Activated CD4-positive, alpha-beta T cell treated with anti-CD3 and anti-CD28 coated beads, Interleukin-2, amount 10 ng/mL, durations not matched to agents 7 days and 5 days (primary cell): ENCODE measurements around the gene SMIM22. TPM values are rescaled to one million over a fixed set of nuclear protein-coding genes. Genes with fewer than 3 reads are reported as not detected.

Experiments
- CTCF ChIA-PET: fragments of 350-600 bp; sonication (Branson Sonifier 250); formaldehyde crosslinking; loops from one replicate; lab custom pipeline; 2021; ENCODE audit warnings: antibody characterized with exemption; lab: Charles Lee
- POLR2A ChIA-PET: fragments of 350-600 bp; sonication (Branson Sonifier 250); formaldehyde crosslinking; loops from one replicate; lab custom pipeline; 2021; ENCODE audit warnings: antibody characterized with exemption; lab: Charles Lee
- DNase-seq: peaks from one replicate; pipeline ENCODE4 v3.0.0-alpha.2; 2020
- H3K27ac Mint-ChIP-seq: one replicate; pipeline ENCODE4 v1.8.0; 2021; ENCODE audit warnings: mild to moderate bottlenecking, moderate library complexity, mixed read lengths
- H3K27me3 Mint-ChIP-seq: one replicate; pipeline ENCODE4 v1.8.0; 2021; ENCODE audit warnings: mixed read lengths
- H3K36me3 Mint-ChIP-seq: one replicate; pipeline ENCODE4 v1.8.0; 2021; ENCODE audit warnings: low read depth, mixed read lengths
- H3K4me1 Mint-ChIP-seq: one replicate; pipeline ENCODE4 v1.8.0; 2021; ENCODE audit warnings: mixed read lengths
- H3K4me3 Mint-ChIP-seq: one replicate; pipeline ENCODE4 v1.8.0; 2021; ENCODE audit warnings: mild to moderate bottlenecking, moderate library complexity, mixed read lengths
- H3K9me3 Mint-ChIP-seq: one replicate; pipeline ENCODE4 v1.8.0; 2021; ENCODE audit warnings: mixed read lengths
- total RNA-seq, 2 experiments: library from RNA; stranded (reverse); gene quantifications; one replicate each; pipeline ENCODE4 v1.2.3, GENCODE V29; 2021

SMIM22 gene
- total RNA-seq, 2 experiments from 2014 or later, result not detected

DNA sequence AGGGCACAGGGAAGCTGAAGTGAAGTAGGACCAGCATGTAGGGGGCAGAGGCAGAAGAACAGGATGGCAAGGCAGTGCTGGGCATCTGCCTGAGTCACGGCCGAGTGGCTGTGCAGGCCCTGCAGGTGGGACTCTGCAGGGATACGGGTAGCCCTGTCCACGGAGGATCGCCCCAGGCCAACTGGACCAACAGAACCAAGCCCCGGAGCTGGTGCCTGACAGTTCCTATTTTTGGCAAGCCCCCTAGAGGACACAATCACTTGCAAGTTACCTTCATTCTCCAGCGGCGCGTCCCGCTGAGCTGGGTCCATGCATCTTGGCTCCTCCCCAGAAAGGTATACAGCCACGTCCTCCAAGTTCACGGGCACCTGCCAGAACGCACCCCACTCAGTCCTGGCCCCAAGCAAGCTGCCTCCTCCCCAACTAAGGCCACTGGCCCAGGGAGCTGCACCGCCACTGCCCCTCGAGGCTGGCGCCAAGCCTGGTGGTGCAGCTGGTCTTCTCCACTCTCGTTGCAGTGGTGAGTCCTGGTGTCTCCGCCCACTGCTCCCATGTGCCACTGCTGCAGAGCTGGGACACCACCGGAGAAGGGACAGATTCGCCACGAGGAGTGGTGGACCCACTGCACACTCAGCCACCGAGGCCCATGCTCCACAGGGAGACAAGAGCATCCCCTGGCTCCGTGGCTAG is 34.8 kb upstream of the SMIM22 start:
- CTCF ChIA-PET, result interaction anchor here (0.6 to 1.6 kb wide), 2 partner anchors 21 to 26 kb away, joined by 3 to 5 read pairs; partner anchors contain the start of genes ANKS3 and DNAAF8
- Mint-ChIP-seq H3K9me3 (peaks cover 3% of the 10 kb centered on the region), H3K4me1 (peaks cover 9% of the 10 kb centered on the region), H3K27ac (no peak overlapping the region), H3K27me3 (no peaks in the 10 kb centered on the region), H3K4me3 (no peak overlapping the region), H3K36me3 (peaks cover 35% of the 10 kb centered on the region)
- DNase-seq, result no peak
- POLR2A ChIA-PET, result no interaction called here

DNA sequence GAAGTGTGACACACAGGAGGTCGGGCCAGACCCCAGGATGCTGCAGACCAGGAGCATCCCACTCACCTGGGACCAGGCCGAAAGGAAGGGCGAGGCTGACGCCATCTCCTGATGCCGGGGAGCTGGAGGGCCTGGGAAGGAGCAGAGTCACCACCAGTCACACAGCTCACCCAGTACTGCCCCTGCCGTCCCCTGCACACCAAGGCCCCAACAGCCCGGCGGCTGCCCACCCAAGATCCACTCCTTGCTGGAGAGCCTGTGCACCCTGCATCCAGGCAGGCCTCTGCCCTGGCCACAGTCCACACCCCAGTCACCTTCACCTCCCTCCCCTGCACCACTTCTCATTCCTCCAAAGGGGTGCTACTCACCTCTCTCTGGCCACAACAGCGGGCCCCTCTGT is 33.0 kb upstream of the SMIM22 start:
- Mint-ChIP-seq H3K27ac (no peak overlapping the region), H3K4me3 (no peak overlapping the region), H3K4me1 (peaks cover 21% of the 10 kb centered on the region), H3K27me3 (no peaks in the 10 kb centered on the region), H3K9me3 (no peaks in the 10 kb centered on the region), H3K36me3 (peaks cover 32% of the 10 kb centered on the region)
- POLR2A ChIA-PET, result no interaction called here
- CTCF ChIA-PET, result interaction anchor here (0.6 to 1.4 kb wide), 2 partner anchors 8 to 28 kb away, joined by 3 read pairs; partner anchors contain the start of gene DNAAF8
- no peak for DNase-seq

DNA sequence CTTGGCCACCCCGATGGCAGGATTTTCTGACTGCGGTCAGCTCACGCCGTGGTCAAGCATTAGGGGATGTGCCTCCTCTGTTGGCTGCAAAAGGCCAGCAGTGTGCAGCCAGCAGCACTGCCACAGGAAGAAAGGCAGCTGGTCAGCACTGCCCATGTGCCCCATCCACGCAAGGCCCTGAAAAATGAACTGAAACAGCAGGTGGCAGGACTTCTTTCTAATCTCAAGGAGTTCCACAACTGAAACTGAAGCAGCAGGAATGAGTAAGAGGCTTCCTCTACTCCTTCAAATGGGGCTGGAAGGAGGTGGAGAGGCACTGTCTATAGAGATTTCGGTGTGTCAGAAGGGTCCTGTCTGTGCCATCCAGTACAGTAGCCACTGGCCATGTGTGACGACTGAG is 31.4 kb upstream of the SMIM22 start:
- Mint-ChIP-seq H3K4me1 (peaks cover 34% of the 10 kb centered on the region), H3K36me3 (peaks cover 26% of the 10 kb centered on the region), H3K27me3 (no peaks in the 10 kb centered on the region), H3K27ac (no peak overlapping the region), H3K9me3 (no peaks in the 10 kb centered on the region), H3K4me3 (no peak overlapping the region)
- ChIA-PET CTCF (interaction anchor here (0.6 to 1.1 kb wide), 3 partner anchors 18 to 120 kb away, joined by 3 to 4 read pairs (median 3); no protein-coding TSS in a partner anchor), POLR2A (interaction anchor here (0.6 kb wide), 1 partner anchor 113 kb away, joined by 3 read pairs; no protein-coding TSS in a partner anchor)
- DNase-seq, result no peak

DNA sequence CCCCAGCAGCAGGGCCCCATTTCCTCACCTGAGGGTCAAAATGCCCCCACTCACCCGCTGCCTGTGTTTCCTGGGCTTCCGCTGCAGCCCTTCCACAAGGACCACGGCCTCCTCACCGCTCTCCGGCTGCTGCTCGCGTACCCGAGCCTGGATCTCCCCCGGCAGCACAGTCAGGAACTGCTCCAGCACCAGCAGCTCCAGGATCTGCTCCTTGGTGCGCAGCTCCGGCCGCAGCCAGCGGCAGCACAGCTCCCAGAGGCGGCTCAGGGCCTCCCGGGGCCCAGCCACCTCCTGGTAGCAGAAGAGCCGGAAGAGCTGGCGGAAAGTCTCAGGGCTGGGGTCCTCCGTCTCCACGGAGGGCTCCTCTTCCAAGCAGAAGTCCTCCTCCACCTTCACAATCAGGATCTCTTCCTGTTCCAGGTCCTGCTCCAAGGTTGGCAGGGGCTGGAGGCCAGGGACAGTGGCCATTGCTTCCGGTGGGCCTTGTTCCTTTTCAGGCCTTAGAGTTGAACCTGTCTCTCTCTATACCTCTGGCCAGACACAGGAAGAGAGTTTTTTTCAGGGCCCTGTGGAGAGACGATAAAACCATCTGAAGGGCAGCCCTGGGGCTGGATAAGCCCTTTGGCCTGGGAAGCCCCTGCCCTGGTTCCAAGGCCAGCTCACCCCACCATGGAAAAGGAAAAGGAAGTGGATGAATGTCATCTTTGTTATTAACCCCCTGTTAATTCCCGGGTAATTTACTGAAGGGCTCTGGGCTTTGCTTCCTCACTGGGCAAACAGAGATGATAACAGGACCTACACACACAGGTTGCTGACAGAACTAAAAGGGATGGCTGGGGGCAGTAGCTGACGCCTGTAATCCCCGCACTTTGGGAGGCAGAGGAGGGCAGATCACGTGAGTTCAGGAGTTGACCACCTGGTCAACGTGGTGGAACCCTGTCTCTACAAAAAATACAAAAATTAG is 29.4 kb upstream of the SMIM22 start:
- Mint-ChIP-seq H3K9me3 (no peaks in the 10 kb centered on the region), H3K27me3 (no peaks in the 10 kb centered on the region), H3K27ac (peak overlapping the region; percentile 91), H3K36me3 (peaks cover 13% of the 10 kb centered on the region), H3K4me3 (peak overlapping the region; percentile 90), H3K4me1 (peaks cover 35% of the 10 kb centered on the region)
- ChIA-PET CTCF (interaction anchor here (0.7 kb wide), 1 partner anchor 126 kb away, joined by 3 read pairs; no protein-coding TSS in a partner anchor), POLR2A (no interaction called here)
- DNase-seq, result no peak

DNA sequence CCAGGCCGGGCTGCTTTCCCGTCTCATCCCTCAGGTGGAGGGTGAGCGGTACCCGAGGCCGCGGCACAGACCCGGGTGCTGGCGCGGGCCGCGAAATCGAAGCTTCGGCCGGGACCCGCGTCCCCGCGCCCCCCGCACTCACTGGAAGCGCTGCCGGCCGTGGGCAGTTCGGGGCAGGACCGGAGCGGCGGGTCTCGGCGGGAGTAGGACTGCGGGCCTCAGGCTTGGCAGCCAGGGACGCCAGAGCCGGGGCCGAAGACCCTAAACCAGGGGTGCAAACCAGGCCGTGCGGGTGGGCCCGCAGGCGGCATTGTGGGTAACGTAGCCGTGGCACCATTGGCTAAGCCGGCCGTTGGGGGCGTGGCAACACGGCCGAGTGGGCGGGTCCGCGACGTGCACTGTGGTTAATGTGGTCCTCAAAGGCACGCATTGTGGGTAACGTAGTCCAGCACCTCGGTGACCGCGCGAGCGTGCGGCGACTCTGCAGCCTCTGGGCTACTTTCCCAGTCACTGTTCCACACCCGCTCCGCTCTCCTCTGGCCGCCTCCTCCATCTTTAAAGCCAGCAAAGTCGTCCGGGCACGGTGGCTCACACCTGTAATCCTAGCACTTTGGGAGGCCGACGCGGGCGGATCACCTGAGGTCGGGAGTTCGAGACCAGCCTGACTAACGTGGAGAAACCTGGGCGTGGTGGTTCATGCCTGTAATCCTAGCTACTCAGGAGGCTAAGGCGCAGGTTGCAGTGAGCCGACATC is 28.1 kb upstream of the SMIM22 start, which contains the start of gene ZNF500:
Gene ZNF500 (minus strand): TSS at position 288 of the 754 bp plus-strand sequence. CDS start 1,184 bp downstream, outside the sequence.
- H3K27me3 Mint-ChIP-seq, result no peaks in the 10 kb centered on the region
- H3K36me3 Mint-ChIP-seq, result peaks cover 11% of the 10 kb centered on the region
- DNase-seq, result peak; percentile 96
- no peaks in the 10 kb centered on the region for H3K9me3 Mint-ChIP-seq
- ChIA-PET POLR2A (no interaction called here), CTCF (no interaction called here)
- peak within 1 kb of the TSS; percentile 92 for H3K27ac Mint-ChIP-seq
- H3K4me3 Mint-ChIP-seq, result peak within 1 kb of the TSS; percentile 90
- H3K4me1 Mint-ChIP-seq, result peaks cover 35% of the 10 kb centered on the region

DNA sequence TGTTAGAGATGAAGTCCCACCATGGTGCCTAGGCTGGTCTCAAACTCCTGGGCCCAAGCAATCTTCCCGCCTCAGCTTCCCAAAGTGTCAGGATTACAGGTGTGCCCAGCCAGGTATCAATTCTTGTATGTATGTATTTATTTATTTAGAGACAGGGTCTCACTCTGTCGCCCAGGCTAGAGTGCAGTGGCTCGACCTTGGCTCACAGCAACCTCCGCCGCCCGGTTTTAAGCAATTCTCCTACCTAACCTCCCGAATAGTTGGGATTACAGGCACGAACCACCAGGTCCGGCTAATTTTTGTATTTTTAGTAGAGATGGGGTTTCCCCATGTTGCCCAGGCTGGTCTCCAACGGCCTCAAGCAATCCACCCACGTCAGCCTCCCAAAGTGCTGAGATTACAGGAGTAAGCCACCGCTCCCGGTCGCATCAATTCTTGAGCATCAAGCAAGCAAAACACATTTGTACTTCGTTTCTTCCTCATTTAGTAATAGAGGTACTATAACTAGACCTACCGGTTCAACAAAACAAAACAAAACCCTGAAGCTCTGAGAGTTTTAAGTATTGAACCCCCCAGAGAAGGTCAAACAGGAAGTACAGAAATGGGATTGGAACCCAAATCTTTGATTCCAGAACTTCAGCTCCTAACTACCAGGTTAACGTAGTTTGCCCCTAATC is 27.2 kb upstream of the SMIM22 start:
- ChIA-PET POLR2A (interaction anchor here (1.1 kb wide), 1 partner anchor 33 kb away, joined by 3 read pairs; the partner anchor contains the start of gene DNAAF8), CTCF (interaction anchor here (1.2 to 2.2 kb wide), 2 partner anchors 31 to 144 kb away, joined by 3 to 5 read pairs; partner anchors contain the start of gene MGRN1)
- Mint-ChIP-seq H3K4me3 (peak overlapping the region; percentile 90), H3K9me3 (no peaks in the 10 kb centered on the region), H3K36me3 (peaks cover 9% of the 10 kb centered on the region), H3K27ac (peak overlapping the region; percentile 88), H3K4me1 (peaks cover 35% of the 10 kb centered on the region), H3K27me3 (no peaks in the 10 kb centered on the region)
- no peak for DNase-seq

DNA sequence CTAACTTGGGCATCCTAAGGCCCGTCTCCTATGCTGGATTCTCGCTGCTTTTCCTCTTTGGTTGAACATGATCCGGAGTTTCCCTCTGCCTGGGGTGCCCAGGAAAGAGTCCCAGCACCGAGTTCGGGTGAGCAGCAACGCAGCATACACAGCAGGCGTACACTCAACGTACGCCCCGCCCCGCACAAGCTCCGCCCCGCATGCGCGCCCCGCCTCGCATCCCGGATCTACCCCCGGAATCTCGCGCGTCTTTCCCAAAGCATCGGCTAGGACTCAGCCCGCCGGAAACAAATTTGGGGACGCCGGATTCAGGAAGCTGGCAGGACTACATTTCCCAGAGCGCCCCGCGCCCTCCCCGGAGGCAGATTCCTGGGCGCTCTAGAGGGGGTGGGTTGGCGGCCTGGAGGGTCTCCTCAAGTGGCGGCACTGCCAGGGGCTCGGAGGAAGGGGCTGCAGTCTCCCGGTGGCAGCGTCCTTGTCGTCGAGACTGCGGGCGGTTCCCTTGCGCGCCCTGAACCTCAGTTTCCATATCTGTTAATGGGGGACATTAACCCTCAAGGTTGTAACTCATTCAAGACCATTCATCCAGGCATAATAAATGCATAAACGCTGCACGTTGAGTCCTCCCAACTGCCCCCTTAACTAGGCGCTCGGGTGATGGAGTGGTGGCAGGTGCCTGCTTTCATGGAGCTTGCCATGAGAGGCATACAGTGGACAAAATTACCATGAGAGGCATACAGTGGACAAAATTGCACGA is 26.4 kb upstream of the SMIM22 start:
- Mint-ChIP-seq H3K27me3 (no peaks in the 10 kb centered on the region), H3K4me3 (peak overlapping the region; percentile 90), H3K9me3 (no peaks in the 10 kb centered on the region), H3K27ac (peak overlapping the region; percentile 88), H3K36me3 (peaks cover 7% of the 10 kb centered on the region), H3K4me1 (peaks cover 34% of the 10 kb centered on the region)
- CTCF ChIA-PET, result interaction anchor here (1.2 to 2.2 kb wide), 2 partner anchors 32 to 145 kb away, joined by 3 to 5 read pairs; partner anchors contain the start of gene MGRN1
- POLR2A ChIA-PET, result interaction anchor here (1.1 kb wide), 1 partner anchor 34 kb away, joined by 3 read pairs; the partner anchor contains the start of gene DNAAF8
- DNase-seq, result peak; percentile 87

DNA sequence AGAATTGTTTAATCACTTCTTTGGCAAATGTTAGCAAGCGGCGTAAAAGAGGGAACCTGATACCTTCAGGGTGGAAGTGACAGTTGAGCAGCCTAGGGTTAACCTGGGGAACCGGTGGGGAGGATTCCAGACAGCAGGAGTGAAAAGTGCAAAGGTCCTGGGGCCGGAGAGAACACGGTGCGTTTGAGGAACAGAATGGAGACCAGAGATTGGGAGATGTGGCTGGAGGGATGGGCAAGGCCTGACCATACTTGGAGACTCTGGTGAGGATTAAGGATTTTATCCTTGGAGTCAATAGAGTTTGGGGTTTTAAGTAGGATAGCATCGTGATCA is 25.9 kb upstream of the SMIM22 start:
- peaks cover 7% of the 10 kb centered on the region for H3K36me3 Mint-ChIP-seq
- no peaks in the 10 kb centered on the region for H3K9me3 Mint-ChIP-seq
- peak overlapping the region; percentile 19 for H3K4me3 Mint-ChIP-seq
- no peaks in the 10 kb centered on the region for H3K27me3 Mint-ChIP-seq
- H3K27ac Mint-ChIP-seq, result peak overlapping the region; percentile 7
- ChIA-PET CTCF (interaction anchor here (2.2 kb wide), 1 partner anchor 145 kb away, joined by 5 read pairs; the partner anchor contains the start of gene MGRN1), POLR2A (interaction anchor here (1.1 kb wide), 1 partner anchor 34 kb away, joined by 3 read pairs; the partner anchor contains the start of gene DNAAF8)
- no peak for DNase-seq
- H3K4me1 Mint-ChIP-seq, result peaks cover 31% of the 10 kb centered on the region

DNA sequence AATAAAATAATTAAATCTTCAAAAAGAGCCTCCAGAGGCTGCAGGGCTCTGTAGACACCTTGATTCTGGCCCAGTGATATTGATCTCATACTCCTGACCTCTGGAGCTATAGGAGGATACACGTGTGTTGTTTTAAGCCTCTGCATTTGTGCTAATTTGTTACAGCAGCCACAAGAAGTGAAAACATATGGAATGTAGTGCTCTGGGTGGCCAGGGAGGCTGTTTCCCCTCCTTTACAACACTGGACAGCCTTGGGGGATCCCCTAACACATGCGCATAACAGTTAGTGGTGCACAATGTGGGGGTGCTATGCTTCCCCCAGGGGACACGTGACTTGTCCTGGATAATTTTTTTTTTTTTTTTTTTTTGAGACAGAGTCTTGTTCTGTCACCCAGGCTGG is 23.5 kb upstream of the SMIM22 start:
- no peaks in the 10 kb centered on the region for H3K36me3 Mint-ChIP-seq
- H3K27me3 Mint-ChIP-seq, result no peaks in the 10 kb centered on the region
- H3K4me1 Mint-ChIP-seq, result peaks cover 15% of the 10 kb centered on the region
- ChIA-PET POLR2A (no interaction called here), CTCF (no interaction called here)
- no peak overlapping the region for H3K27ac Mint-ChIP-seq
- H3K4me3 Mint-ChIP-seq, result no peak overlapping the region
- H3K9me3 Mint-ChIP-seq, result no peaks in the 10 kb centered on the region
- DNase-seq, result no peak

DNA sequence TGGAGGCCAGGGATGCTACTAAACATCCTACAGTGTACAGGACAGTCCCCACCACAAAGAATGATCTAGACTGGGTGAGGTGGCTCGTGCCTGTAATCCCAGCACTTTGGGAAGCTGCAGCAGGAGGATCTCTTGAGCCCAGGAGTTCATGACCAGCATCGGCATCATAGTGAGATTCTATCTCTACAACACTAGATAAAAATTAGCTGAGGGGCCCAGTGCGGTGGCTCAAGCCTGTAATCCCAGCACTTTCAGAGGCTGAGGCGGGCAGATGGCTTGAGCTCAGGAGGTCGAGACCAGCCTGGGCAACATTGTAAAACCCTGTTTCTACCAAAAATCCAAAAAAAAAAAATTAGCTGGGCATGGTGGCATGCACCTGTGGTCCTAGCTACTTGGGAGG is 22.8 kb upstream of the SMIM22 start:
- no peak for DNase-seq
- POLR2A ChIA-PET, result no interaction called here
- CTCF ChIA-PET, result interaction anchor here (0.7 to 0.9 kb wide), 2 partner anchors 13 to 302 kb away, joined by 5 to 6 read pairs; no protein-coding TSS in a partner anchor
- Mint-ChIP-seq H3K27me3 (no peaks in the 10 kb centered on the region), H3K27ac (no peak overlapping the region), H3K9me3 (no peaks in the 10 kb centered on the region), H3K36me3 (no peaks in the 10 kb centered on the region), H3K4me1 (peaks cover 12% of the 10 kb centered on the region), H3K4me3 (no peak overlapping the region)

DNA sequence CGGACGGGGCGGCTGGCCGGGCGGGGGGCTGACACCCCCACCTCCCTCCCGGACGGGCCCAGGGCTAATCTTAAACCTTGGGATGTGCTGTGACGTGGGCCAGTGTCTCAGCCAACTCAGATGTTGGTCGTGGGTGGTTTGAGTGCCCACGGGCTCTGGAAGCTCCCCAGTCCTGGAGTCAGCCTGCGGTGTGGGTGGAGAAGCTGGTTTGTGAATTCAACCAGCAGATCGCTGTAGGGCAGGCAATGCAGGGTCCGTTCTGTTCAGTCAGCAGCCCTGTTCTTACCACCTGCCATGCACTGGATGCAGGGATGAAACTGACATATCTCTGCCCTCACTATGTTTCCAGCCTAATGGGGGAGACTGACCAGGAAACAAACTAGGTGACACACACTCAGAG is 20.2 kb upstream of the SMIM22 start:
- no peaks in the 10 kb centered on the region for H3K36me3 Mint-ChIP-seq
- no peaks in the 10 kb centered on the region for H3K27me3 Mint-ChIP-seq
- H3K4me3 Mint-ChIP-seq, result no peak overlapping the region
- no peaks in the 10 kb centered on the region for H3K4me1 Mint-ChIP-seq
- CTCF ChIA-PET, result no interaction called here
- DNase-seq, result no peak
- POLR2A ChIA-PET, result no interaction called here
- H3K27ac Mint-ChIP-seq, result no peak overlapping the region
- H3K9me3 Mint-ChIP-seq, result no peaks in the 10 kb centered on the region
